NCI-H187 treated with DMSO at 0.1 percent for 48 hours (cell line): ENCODE measurements around the gene FES.
"Not testable (repeated sequence)": the region's sequence is repeated elsewhere in the genome, so short reads cannot be mapped to it uniquely, and the experiment has no call there.

Experiments used
- DNase-seq: peaks from one replicate; lab custom pipeline; 2025; lab: John Stamatoyannopoulos, UW

Gene FES

GRCh38 chr15:90860942-90861675, 23.2 kb upstream of the FES start:
- DNase-seq: peak; percentile 28

- no peak for DNase-seq
Observed at GRCh38 chr15:90862487-90862886, 21.8 kb upstream of the FES start.

- DNase-seq: no peak
Observed at GRCh38 chr15:90862964-90863778, 21.1 kb upstream of the FES start.

GRCh38 chr15:90863987-90864386, 20.3 kb upstream of the FES start:
- DNase-seq: no peak

GRCh38 chr15:90864507-90864906, 19.8 kb upstream of the FES start:
- no peak for DNase-seq

- DNase-seq: no peak
Observed at GRCh38 chr15:90865702-90866101, 18.6 kb upstream of the FES start.

GRCh38 chr15:90866161-90866715, 18.1 kb upstream of the FES start:
- no peak for DNase-seq

- DNase-seq: no peak
Observed at GRCh38 chr15:90866800-90867199, 17.5 kb upstream of the FES start.

- DNase-seq: peak; percentile 42
Observed at GRCh38 chr15:90868261-90868689, 16.0 kb upstream of the FES start, which contains the start of gene FURIN. FURIN (plus strand) TSS chr15:90868588; CDS start chr15:90875741, 7,153 bp downstream.

- DNase-seq: no peak
Observed at GRCh38 chr15:90869140-90869541, 15.2 kb upstream of the FES start.

- DNase-seq: peak; percentile 24
Observed at GRCh38 chr15:90869601-90870353, 14.5 kb upstream of the FES start.

GRCh38 chr15:90870354-90871138, 13.8 kb upstream of the FES start:
- no peak for DNase-seq

GRCh38 chr15:90871139-90871715, 13.1 kb upstream of the FES start:
- DNase-seq: no peak

- no peak for DNase-seq
Observed at GRCh38 chr15:90871716-90872485, 12.4 kb upstream of the FES start.

- no peak for DNase-seq
Observed at GRCh38 chr15:90872486-90873184, 11.7 kb upstream of the FES start.

GRCh38 chr15:90873488-90873997, 10.8 kb upstream of the FES start:
- no peak for DNase-seq

GRCh38 chr15:90873998-90874605, 10.2 kb upstream of the FES start:
- no peak for DNase-seq

- not testable (repeated sequence) for DNase-seq
Observed at GRCh38 chr15:90874986-90875385, 9.3 kb upstream of the FES start.

- no peak for DNase-seq
Observed at GRCh38 chr15:90875549-90875981, 8.7 kb upstream of the FES start.
